ENCODE results near the gene MBD3L2. TPM values are rescaled to one million over a fixed set of nuclear protein-coding genes. Genes with fewer than 3 reads are reported as not detected.
"Not testable (repeated sequence)": the region's sequence is repeated elsewhere in the genome, so short reads cannot be mapped to it uniquely, and the experiment has no call there.

MBD3L2 gene
- total RNA-seq, 1 donor from 2014 or later = not detected

- H3K27ac Mint-ChIP-seq; H3K4me1 ChIP-seq; H3K9ac ChIP-seq; H2AFZ ChIP-seq (replicated peaks); H4K20me1 ChIP-seq (ENCODE audit: low read depth); H3K9me3 ChIP-seq (ENCODE audit: low read depth); H3K4me1 Mint-ChIP-seq; H3K4me2 ChIP-seq; H3K4me3 ChIP-seq; H3K27me3 ChIP-seq; H3K4me3 Mint-ChIP-seq; H3K36me3 Mint-ChIP-seq; H3K36me3 ChIP-seq; H3K27ac ChIP-seq: not testable (repeated sequence)
- peaks cover 12% of the 10 kb centered on the region for H3K9me3 Mint-ChIP-seq
- Histone ChIP-seq H3F3A (ENCODE audit: low read depth) (peaks cover 16% of the 10 kb centered on the region), H3K79me2 (ENCODE audit: low read depth) (peaks cover 16% of the 10 kb centered on the region)
- DNase-seq (ENCODE audit: low spot score) = peak; percentile 17
- TF ChIP-seq CTCF (IDR thresholded peaks at IDR 0.05) = peak; percentile 24
- peaks cover 10% of the 10 kb centered on the region for H3K27me3 Mint-ChIP-seq (ENCODE audit: insufficient read depth, low read depth)
Measured at GRCh38 chr19:7067122-7067521, 18.0 kb downstream of the MBD3L2 start.

- no peak overlapping the region for H3K4me3 Mint-ChIP-seq
- H3K9me3 Mint-ChIP-seq = peaks cover 17% of the 10 kb centered on the region
Measured at GRCh38 chr19:7067716-7068115, 18.6 kb downstream of the MBD3L2 start.

GRCh38 chr19:7068599-7068998 is 19.5 kb downstream of the MBD3L2 start:
- H3K79me2 ChIP-seq (ENCODE audit: low read depth) = peaks cover 16% of the 10 kb centered on the region
- Mint-ChIP-seq H3K27ac (peak overlapping the region; percentile 54), H3K9me3 (peaks cover 18% of the 10 kb centered on the region), H3K4me3 (peak overlapping the region; percentile 97), H3K4me1 (peaks cover 3% of the 10 kb centered on the region), H3K36me3 (peaks cover 18% of the 10 kb centered on the region), H3K27me3 (ENCODE audit: insufficient read depth, low read depth) (peaks cover 10% of the 10 kb centered on the region)
- peaks cover 3% of the 10 kb centered on the region for H3K4me1 ChIP-seq
- peaks cover 4% of the 10 kb centered on the region for H4K20me1 ChIP-seq (ENCODE audit: low read depth)
- H3K27ac ChIP-seq = no peak overlapping the region
- TF ChIP-seq EZH2 (IDR thresholded peaks at IDR 0.05) (no peak), CTCF (IDR thresholded peaks at IDR 0.05) (no peak), EZH2phosphoT487 (IDR thresholded peaks at IDR 0.05) (no peak)
- peak overlapping the region; percentile 98 for H3K4me2 ChIP-seq
- H2AFZ ChIP-seq (replicated peaks) = peak overlapping the region; percentile 78
- H3K9ac ChIP-seq = no peak overlapping the region
- H3K36me3 ChIP-seq = peaks cover 4% of the 10 kb centered on the region
- peak overlapping the region; percentile 98 for H3K4me3 ChIP-seq
- peaks cover 5% of the 10 kb centered on the region for H3K9me3 ChIP-seq (ENCODE audit: low read depth)
- H3K27me3 ChIP-seq = no peaks in the 10 kb centered on the region
- H3F3A ChIP-seq (ENCODE audit: low read depth) = peaks cover 5% of the 10 kb centered on the region
- no peak for DNase-seq (ENCODE audit: low spot score)

More at GRCh38 chr19:7067716-7068115, 18.6 kb downstream of the MBD3L2 start:
- Histone ChIP-seq H3F3A (ENCODE audit: low read depth) (peaks cover 12% of the 10 kb centered on the region), H3K9me3 (ENCODE audit: low read depth) (peaks cover 5% of the 10 kb centered on the region), H3K4me2 (no peak overlapping the region), H3K9ac (no peak overlapping the region), H3K27ac (no peak overlapping the region), H3K79me2 (ENCODE audit: low read depth) (peaks cover 16% of the 10 kb centered on the region), H3K36me3 (peaks cover 4% of the 10 kb centered on the region), H4K20me1 (ENCODE audit: low read depth) (peaks cover 4% of the 10 kb centered on the region), H3K4me1 (peaks cover 3% of the 10 kb centered on the region), H3K4me3 (no peak overlapping the region), H3K27me3 (no peaks in the 10 kb centered on the region), H2AFZ (replicated peaks) (no peak overlapping the region)
- TF ChIP-seq EZH2phosphoT487 (IDR thresholded peaks at IDR 0.05) = no peak
- no peak for TF ChIP-seq CTCF (IDR thresholded peaks at IDR 0.05)
- no peak for TF ChIP-seq EZH2 (IDR thresholded peaks at IDR 0.05)
- Mint-ChIP-seq H3K4me1 (peaks cover 3% of the 10 kb centered on the region), H3K27me3 (ENCODE audit: insufficient read depth, low read depth) (peaks cover 10% of the 10 kb centered on the region), H3K27ac (no peak overlapping the region), H3K36me3 (peaks cover 12% of the 10 kb centered on the region)
- DNase-seq (ENCODE audit: low spot score) = no peak
